CD4-positive, alpha-beta T cell treated with Interferon alpha-2 for 1 hour (primary cell): ENCODE data around the gene SLC2A11.
"Not testable (repeated sequence)": the region's sequence is repeated elsewhere in the genome, so short reads cannot be mapped to it uniquely, and the experiment has no call there.

Experiments used
- DNase-seq, 2 donors: peaks; one replicate each; pipeline ENCODE4 v3.0.0-alpha.2; 2020 to 2022

SLC2A11 gene

DNA sequence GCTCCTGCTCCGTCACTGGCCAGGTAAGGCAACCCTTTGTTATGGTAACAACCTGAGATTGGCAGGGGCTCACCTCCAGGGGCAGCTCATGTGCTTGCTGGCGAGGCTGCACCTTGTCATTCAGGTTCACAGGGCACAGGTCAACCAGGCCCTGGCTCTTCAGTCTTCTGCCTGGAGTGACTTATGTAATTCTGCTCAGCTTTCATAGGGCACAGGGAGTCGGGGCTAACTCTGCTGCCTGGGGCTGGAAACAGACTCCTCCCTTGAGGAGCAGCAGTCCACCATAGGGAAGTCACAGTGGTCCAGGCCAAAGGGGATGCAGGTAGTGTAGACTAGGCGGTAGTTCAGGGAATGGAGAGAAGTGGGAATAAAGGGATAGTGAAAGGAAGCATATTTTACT lies 35.0 kb downstream of the SLC2A11 start:
- DNase-seq = no peak

DNA sequence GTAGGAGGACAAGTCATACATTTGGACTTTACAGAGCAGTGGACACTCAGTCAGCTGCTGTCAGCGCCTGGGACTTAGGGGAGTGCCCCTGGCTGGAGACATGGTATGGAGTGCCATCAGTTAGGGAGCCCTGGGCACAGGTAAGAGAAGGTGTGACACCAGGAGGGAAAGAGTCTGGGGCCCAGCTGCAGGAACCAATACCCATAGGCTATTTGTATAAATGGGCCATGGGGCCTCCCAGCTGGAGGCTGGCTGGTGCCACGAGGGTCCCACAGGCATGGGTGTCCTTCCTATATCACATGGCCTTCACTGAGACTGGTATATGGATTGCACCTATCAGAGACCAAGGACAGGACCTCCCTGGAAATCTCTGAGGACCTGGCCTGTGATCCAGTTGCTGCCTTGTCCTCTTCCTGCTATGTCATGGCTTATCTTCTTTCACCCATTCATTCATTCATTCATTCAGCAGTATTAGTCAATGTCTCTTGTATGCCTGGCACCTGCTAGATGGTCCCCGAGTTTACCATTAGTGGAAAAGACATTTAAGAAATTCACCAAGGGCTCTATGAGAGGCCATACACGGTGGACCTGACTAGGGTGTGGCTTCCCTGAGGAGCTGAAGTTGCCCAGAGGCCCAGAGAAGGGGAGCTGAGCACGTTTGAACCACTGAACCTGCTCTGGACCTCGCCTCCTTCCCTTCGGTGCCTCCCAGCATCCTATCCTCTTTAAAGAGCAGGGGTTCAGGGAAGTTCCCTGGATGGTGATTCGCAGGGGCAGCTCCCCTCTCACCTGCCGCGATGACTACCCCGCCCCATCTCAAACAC lies 35.7 kb downstream of the SLC2A11 start:
- no peak for DNase-seq

DNA sequence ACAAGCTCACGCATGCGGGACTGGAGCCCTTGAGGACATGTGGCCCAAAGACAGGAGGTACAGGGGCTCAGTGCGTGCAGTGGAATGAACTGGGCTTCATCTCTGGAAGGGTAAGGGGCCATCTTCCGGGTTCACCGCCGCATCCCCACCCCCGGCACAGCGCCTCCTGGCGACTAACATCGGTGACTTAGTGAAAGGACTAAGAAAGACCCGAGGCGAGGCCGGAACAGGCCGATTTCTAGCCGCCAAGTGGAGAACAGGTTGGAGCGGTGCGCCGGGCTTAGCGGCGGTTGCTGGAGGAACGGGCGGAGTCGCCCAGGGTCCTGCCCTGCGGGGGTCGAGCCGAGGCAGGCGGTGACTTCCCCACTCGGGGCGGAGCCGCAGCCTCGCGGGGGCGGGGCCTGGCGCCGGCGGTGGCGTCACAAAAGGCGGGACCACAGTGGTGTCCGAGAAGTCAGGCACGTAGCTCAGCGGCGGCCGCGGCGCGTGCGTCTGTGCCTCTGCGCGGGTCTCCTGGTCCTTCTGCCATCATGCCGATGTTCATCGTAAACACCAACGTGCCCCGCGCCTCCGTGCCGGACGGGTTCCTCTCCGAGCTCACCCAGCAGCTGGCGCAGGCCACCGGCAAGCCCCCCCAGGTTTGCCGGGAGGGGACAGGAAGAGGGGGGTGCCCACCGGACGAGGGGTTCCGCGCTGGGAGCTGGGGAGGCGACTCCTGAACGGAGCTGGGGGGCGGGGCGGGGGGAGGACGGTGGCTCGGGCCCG lies 36.5 kb downstream of the SLC2A11 start, which contains the start of gene MIF:
Gene MIF (plus strand): TSS at position 439 of the 765 bp plus-strand sequence. CDS start 92 bp downstream, at position 531.
- DNase-seq = peak; percentile 95 to 97

DNA sequence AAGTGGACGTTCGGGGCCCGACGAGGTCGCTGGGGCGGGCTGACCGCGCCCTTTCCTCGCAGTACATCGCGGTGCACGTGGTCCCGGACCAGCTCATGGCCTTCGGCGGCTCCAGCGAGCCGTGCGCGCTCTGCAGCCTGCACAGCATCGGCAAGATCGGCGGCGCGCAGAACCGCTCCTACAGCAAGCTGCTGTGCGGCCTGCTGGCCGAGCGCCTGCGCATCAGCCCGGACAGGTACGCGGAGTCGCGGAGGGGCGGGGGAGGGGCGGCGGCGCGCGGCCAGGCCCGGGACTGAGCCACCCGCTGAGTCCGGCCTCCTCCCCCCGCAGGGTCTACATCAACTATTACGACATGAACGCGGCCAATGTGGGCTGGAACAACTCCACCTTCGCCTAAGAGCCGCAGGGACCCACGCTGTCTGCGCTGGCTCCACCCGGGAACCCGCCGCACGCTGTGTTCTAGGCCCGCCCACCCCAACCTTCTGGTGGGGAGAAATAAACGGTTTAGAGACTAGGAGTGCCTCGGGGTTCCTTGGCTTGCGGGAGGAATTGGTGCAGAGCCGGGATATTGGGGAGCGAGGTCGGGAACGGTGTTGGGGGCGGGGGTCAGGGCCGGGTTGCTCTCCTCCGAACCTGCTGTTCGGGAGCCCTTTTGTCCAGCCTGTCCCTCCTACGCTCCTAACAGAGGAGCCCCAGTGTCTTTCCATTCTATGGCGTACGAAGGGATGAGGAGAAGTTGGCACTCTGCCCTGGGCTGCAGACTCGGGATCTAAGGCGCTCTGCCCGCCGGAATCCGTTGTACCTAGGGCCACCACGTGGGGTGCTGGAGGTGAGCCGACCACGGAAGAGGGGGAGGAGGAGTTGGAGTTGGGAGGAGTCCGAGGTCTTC lies 37.3 kb downstream of the SLC2A11 start:
- DNase-seq = peak; percentile 60 to 75

DNA sequence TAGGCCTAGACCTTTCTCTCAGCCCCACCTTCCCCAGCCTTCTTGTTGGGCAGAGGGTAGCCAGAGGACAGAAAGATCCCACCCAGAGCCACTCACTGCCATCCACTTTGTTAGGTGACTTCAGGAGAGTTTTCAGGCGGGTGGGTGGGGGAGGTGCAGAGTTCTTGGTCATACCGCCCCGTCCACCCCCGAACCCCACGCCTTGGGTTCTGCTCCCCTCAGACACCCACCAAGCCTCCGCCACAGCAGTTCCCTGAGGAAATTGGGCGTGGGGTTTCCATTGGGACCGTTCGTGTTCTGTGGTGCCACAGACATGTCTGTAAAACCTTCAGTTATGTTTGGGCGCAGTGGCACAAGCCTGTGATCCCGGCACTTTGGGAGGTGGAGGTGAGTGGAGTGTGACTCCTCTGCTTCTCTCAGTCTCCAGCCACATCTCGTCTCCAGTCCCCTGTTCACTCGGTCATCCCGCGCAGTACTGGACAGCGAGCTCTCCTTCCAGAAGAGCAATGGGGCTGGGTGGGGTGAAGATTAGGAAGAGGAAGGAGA lies 38.0 kb downstream of the SLC2A11 start:
- no peak for DNase-seq

DNA sequence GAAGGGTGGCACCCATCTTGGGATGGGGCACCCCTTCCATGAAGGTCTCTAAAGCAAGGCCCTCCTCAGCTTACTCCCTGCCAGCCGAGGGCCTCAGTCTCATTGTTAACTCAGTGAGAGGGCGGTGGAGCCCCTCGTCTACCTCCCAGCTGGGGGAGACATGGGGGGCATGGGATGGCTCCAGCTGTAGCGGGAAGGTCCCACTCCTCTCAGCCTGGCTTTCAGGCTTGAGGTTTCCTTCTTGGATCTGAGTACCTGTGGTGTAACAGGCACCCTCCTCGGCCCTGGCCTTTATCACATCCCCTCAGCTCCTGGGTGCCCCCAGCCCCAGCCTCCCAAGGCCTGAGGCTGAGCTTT lies 38.5 kb downstream of the SLC2A11 start:
- DNase-seq = no peak

DNA sequence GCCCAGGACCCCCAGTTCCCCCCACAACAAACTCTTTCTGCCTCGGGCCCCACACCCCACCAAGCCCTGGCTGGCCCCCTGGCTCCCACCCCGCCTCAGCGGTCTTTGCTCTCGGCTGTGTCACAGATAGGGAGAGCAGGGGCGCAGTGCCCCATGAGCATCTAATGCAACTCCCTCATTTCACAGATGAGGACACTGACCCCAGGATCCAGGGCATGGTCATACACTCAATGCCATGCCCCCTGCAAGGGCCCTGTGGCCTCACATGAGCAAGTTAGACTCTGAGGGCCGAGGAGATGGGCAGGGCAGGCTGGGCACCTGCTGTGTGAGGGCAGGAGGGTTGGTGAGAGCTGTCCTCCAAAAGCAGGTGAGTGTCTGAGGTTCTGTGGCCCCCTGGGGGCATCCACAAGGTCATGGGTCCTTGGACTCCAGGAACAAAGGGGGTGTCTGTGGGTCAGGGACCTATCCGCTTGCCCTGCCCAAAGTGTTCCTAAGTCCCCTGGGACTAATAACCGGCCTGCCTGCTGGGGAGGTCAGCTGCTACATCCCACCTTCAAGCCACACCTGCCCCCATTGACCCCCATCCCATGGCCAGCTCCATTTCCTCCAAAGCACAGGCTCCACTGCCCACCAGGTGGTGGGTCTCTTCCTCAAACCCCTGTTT lies 39.0 kb downstream of the SLC2A11 start:
- DNase-seq = no peak

DNA sequence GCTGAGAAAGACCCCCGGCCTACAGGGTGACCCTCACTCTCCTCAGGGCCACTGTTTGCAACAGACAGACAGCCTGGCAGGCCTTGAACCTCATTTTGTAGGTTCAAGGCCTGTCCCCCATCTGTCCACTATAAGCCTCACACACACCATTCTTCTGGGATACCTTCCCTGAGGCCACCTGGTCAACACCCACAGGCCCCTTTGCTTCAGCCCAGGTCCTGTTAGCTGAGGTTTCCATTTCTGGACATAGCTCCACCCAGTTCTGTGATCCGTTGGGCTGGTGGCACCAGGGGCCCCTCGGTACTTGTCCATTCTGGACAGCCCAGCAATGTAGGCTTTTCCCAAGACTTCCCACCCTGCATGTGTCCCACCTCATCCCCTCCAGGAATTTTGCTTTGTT lies 39.6 kb downstream of the SLC2A11 start:
- DNase-seq = no peak

DNA sequence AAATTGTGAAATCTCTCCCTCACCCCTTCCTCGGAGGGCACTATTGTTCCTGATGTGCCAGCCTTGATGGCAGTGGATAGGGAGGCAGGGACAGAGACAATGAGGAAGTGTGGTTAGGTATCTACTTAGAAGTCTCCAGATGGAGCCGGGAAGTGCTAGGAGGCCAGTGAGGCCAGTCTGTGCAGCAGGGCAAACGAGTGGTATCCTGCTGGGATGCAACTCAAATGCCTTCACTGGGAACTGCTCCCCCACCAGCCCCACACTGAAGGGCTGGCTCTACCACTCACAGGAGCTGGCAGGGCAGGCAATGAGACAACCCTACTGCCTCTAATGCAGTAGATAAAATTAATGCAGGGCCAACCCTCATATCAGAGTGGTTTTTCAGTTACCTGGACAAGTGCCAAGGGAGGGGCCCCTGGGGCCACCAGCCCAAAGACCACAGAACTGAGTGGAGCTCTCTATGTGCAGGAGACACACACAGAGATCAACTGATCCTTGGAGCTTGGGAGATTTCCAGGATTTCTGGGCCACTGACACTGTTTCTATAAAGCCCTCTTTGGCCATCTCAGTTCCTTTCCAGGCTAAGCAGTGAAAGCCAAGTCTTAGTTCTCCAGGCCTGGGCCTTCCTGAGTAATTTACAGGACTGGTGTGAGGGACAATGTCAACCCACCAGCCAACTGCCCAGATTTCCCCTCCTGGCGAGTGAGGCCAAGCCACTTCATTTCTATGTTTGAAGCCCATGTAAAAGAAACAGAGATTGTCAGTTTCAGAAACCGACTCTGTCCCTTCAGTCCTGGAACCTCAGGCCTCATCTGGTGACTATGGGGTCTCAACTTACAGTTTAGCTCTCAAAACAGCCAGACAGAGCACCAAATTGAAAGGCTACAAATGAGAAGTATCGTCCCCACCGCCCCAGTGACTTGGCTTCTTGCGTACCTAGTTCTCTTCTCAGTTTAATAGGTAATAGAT lies 40.6 kb downstream of the SLC2A11 start:
- no peak for DNase-seq

DNA sequence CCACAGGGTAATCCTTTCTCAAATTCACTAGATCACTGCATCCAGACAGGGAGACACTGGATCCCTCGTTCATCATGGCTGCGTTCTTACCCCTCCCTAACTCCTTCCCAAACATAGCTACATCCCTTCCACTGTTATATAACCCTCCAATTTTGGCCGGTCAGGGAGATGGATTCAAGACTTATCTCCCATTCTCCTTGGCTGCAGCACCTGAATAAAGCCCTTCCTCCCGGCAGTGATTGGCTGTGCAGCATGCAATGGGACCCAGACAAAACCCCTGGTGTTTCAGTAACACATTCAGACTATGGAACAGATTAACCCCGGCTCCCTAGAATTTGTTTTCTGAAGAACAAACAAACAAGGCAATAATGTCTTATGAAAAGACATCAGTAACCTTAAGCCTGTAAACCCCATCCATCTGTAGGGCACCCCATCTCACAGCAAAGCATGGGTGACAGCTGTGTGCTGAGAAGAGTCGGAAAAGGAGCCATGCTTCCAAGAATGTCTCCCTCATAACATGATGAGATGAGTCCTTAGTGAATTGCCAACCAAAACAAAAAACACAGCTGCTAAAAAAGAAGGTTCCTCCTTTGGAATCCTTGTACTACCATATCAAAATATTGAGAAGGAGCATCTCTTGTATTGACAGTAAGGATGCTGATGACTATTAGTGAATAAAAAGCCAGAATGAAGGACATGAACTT lies 41.5 kb downstream of the SLC2A11 start:
- DNase-seq = no peak

DNA sequence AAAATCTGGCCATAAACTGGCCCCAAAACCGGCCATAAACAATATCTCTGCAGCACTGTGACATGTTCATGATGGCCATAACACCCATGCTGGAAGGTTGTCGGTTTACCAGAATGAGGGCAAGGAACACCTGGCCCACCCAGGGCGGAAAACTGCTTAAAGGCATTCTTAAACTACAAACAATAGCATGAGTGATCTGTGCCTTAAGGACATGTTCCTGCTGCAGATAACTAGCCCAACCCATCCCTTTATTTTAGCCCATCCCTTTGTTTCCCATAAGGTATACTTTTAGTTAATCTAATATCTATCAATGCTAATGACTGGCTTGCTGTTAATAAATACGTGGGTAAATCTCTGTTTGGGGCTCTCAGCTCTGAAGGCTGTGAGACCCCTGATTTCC lies 42.6 kb downstream of the SLC2A11 start:
- not testable (repeated sequence) for DNase-seq

DNA sequence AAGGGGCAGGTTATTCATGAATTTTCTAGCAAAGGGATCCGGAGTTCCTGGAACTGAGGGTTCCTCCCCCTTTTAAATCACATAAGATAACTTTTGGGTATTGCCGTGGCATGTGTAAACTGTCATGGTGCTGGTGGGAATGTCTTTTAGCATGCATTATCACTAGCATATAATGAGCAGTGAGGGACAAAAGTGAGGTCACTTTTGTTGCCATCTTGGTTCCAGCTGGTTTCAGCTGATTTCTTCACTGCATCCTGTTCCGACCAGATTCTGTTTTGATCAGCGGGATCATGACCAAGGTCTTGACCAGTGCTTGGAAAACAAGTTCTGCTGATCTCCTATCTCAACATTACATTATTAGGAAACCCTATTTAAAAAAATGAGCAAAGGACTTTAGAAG lies 43.9 kb downstream of the SLC2A11 start:
- DNase-seq = no peak

DNA sequence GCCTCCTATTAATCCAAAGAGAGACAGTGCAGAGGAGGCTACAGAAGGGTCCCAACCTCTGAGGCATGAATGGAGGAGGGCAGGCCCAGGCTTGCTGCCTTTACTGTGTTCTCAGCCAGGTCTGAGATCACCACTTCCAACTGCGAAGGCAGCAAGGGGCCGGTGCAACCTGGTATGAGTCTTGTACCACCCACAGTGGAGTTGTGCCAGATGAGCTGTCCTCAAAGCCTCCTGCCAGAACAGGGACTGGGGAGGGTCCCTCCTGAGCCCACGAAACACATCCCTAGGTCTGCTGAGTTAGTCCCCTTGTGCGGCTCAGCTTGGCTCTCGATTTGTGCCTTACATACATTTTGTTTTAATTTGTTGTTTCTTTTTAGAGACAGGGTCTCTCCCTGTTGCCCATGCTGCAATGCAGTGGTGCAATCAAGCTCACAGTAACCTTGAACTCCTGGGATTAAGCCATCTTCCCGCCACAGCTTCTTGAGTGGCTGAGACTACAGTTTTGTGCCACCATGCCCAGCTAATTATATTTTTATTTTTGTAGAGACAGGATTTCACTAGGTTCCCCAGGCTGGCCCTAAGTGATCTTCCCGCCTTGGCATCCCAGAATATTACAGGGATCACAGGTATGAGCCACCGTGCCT lies 45.8 kb downstream of the SLC2A11 start:
- no peak for DNase-seq

DNA sequence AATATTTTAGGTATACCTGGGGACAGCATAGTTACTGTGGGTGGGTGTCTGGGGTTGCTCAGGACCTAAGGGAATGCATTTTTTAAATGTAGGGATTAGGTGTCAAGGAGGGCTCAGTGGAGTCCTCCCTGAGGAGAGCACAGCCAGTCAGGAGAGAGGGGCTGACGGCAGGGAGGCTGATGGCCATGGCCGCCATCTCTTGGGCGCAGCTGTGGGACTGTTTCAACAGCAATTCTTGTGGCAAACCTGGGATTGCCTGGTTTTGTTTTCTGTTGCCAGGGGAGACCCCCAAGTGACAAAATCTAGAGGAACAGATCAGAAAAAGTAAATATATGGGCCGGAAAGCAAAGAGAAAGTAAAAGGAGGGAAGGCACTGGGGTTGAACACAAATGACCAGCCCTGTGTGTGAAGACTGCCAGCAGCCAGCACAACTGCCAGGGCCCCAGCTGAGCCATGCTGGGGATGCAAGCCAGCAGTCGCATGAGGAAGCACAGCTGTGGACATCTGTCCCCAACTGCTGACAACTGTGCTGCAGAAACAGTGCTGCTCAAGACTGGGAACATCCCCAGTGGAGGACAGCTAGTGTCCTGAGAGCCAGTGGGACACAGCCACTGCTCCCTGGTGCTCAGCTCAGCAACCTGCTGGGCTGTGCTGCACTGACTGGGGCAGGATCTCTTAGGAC lies 47.0 kb downstream of the SLC2A11 start:
- no peak for DNase-seq

DNA sequence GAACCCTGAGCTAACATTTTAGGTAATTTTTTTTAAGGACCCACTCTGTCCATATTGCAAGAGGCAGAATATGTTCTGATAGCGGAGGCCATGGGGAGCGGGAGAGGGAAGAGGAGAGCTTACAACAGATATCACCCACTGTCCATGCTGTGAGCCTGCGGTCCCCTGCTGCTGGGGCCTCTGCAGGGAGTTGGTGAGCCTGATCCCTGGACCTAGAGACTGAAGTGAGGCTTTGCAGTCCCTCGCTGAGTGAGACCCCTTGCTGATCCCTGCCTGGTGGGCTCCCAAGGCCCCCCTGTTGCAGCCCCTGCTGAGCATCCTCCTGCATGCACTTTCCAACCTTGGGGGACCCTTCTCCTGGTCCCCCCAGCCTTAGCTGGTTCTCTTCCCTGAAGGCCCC lies 49.0 kb downstream of the SLC2A11 start:
- DNase-seq = no peak

DNA sequence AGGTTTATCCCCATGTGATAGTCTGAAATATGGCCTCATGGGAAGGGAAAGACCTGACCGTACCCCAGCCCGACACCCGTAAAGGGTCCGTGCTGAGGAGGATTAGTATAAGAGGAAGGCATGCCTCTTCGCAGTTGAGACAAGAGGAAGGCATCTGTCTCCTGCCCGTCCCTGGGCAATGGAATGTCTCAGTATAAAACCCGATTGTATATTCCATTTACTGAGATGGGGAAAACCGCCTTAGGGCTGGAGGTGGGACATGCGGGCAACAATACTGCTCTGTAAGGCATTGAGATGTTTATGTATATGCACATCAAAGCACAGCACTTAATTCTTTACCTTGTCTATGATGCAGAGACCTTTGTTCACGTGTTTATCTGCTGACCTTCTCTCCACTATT lies 49.7 kb downstream of the SLC2A11 start:
- DNase-seq = not testable (repeated sequence)

DNA sequence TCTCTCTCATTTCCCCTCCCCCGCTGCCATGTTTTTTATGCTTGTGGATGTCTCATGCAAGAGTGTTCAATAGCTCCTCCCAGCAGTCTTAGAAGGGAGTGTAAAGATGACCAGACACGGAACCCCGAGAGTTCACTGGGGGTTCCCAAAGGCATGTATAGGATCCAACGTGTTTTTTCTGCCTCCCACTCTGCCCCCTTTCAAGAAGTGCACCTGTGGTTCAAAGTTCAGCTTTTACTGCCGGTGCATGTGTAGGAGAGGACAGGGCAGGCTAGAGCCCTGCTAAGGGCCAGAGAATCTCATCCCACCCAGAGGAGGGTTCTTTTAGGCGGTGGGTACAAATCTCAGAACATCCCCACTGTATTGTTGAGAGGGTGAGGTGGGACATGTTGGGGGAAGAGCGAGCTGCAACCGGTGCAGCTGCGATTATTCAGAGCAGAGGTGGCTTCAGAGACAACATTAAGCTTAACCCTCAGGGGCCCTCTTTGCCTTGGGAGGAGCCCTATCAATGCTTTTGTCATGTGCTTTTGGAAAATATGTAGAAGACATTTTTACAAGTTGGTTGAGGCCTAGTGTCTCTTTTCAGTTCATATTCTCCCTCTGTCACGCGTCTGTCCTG lies 51.0 kb downstream of the SLC2A11 start:
- DNase-seq = no peak

DNA sequence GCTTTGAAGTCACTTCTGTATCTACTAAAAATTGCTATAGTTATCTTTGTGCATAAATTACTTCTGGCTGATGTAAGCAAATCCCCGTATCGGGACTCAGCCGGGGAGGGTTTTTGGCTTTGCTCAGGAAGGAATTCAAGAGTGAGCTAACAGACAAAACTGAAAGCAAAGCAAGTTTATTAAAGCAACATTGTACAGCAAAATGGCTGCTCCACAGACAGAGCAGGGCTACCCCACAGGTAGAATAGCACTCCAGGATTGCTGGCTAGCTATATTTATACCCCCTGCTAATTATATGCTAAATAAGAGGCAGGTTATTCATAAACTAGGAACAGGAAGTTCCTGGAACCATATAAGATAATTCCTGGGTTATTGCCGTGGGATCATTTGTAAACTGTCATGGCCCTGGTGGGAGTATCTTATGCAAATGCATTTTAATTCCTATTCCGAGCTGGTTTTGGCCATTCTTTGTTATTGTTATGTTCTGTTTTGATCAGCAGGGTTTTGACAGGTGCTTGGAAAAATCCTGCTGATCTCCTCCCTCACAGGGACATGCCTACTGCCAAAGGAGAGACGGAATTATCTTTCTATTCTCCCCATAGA lies 51.7 kb downstream of the SLC2A11 start:
- no peak for DNase-seq
